ENCODE data around the gene ZXDC.

Gene ZXDC, protein sequence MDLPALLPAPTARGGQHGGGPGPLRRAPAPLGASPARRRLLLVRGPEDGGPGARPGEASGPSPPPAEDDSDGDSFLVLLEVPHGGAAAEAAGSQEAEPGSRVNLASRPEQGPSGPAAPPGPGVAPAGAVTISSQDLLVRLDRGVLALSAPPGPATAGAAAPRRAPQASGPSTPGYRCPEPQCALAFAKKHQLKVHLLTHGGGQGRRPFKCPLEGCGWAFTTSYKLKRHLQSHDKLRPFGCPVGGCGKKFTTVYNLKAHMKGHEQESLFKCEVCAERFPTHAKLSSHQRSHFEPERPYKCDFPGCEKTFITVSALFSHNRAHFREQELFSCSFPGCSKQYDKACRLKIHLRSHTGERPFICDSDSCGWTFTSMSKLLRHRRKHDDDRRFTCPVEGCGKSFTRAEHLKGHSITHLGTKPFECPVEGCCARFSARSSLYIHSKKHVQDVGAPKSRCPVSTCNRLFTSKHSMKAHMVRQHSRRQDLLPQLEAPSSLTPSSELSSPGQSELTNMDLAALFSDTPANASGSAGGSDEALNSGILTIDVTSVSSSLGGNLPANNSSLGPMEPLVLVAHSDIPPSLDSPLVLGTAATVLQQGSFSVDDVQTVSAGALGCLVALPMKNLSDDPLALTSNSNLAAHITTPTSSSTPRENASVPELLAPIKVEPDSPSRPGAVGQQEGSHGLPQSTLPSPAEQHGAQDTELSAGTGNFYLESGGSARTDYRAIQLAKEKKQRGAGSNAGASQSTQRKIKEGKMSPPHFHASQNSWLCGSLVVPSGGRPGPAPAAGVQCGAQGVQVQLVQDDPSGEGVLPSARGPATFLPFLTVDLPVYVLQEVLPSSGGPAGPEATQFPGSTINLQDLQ

DNA sequence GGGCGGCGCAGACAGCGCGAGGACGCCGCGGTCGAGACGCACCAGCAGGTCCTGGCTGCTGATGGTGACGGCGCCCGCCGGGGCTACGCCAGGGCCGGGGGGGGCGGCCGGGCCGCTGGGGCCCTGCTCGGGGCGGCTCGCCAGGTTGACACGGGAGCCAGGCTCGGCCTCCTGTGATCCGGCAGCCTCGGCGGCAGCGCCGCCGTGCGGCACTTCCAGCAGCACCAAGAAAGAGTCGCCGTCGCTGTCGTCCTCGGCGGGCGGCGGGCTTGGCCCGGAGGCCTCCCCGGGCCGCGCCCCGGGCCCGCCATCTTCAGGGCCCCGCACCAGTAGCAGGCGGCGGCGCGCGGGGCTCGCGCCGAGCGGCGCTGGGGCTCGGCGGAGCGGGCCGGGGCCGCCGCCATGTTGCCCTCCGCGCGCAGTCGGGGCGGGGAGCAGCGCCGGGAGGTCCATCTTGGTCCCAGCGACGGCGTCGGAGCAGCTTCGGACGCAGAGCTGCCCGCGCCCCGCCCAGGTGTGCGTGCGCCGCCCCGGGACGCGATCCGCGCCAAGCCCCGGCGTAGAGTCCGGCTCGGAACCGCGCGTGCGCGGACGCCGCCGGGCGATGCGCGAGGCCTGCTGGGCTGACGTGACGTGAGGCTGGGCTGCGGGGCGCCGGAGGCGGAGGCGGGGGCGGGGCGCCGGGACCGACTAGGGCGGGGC lies at the start of gene ZXDC:
TSS of gene ZXDC (minus strand) at position 479 of the 702 bp plus-strand sequence. CDS start at position 453, 26 bp downstream.
- DNase-seq = peak; percentile 88

DNA sequence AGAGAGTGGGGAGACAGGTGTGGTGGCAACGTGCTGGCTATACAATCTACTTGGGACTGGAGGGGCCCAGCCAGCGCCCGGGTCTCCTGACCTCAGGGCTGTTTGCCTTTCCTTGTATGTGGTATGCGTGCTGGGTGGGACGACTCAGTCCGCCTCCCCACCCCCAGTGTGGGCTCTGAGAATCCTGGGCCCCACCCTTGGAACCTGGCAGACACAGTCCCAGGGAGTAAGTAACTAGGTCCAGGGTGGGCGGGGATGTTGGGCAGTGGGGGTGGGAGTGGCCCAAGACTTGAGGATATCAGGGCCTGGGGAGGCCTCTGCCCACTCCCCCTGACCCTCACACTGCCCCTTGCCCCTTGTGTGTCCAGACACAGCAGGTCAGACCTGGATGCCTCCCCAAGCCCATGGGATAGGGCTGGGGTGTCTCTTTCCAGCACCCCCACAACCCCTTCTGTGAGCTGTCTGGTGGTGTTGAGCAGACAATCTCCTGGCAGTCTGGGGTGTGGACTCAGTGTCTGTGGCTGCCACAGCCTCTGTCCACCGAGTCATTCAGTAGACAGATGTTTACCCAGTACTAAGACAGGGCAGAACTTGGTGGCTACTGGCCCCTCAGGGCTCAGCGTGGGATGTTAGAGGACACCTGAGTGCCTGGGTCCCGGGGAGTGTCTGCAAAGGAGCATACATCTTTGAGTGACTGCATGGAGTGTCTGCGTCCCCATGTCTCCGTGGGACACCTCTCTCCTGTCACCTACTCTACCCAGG lies 49.6 kb upstream of the ZXDC start:
- DNase-seq = no peak

DNA sequence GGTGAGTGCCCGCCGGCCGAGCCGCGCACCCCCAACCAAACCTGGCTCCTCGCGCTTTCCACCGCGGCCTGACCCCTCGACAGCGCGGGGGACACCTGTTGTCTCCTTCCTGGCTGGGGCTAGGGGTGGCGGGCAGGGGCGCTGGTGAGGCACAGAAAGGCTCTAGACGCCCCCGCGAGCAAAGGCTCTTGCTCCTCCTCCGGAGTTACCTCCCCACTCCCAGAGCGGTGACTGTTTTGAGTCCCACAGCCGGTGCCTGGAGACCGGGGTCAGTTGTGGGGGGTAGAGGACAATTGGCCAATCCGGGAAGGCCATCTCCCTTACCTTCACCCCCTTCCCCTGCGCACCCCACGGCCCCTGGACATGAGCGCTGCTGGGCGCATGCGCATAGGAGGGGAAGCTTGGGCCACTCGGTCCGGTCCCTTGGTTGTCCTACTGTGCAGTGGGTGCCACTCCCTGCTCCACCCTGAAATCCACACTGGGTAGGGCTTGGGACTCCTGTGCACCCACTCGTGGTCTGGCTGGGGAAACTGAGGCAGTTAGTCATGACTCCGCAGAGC lies 48.8 kb upstream of the ZXDC start:
- no peak for DNase-seq

DNA sequence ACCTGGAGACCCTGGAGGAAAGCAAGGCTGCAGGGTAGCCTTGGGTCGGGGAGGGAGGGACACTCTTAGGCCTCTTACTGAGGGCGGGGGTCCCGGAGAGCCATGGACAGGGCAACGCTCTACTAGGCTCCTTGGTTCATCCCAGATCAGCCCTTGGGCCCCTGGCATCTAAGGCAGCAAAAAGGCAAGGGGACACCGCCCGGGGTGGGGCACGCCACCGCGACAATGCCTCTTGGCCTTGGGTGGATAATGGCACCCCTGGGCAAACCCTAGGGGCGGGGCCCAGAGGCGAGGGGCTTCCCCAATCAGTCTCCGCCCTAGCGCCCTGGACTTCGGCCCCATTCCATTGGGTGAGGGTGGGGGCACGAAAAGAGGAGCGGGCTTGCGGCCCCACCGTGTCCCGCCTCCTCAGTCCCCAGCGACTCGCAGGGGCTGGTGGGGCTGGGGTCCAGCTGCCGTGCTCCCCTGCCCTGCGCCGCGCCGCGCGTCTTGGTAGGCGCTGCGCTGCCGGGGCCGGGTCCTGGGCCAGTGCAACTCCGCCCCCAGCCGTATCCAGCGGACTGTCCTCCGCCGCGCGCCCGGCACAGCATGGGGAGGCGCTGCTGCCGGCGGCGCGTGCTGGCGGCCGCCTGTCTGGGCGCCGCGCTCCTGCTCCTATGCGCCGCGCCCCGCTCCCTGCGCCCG lies 48.2 kb upstream of the ZXDC start, which contains the start of gene CHST13:
TSS of gene CHST13 (plus strand) at position 411 of the 684 bp plus-strand sequence. CDS start at position 589, 178 bp downstream.
- no peak for DNase-seq

DNA sequence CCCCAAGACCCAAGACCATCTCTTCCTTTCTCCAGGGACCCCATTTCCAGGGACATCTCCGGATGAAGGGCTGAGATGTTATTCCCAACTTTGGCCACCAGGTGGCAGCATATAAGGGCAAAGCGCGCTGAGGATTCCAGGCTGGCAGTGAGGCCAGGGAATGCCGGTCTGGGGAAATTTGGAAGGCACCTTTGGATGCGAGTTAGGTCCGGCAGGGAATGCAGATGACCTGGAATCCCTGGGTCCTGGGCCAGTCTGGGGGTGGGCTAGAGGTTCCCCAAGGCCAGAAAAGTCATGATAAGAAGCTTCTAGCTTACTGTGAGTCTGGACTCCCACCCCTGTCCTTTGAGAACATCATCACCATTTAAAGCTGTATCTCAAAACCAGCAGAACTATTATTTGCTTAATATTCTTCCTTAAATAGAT lies 46.7 kb upstream of the ZXDC start:
- DNase-seq = peak; percentile 18

DNA sequence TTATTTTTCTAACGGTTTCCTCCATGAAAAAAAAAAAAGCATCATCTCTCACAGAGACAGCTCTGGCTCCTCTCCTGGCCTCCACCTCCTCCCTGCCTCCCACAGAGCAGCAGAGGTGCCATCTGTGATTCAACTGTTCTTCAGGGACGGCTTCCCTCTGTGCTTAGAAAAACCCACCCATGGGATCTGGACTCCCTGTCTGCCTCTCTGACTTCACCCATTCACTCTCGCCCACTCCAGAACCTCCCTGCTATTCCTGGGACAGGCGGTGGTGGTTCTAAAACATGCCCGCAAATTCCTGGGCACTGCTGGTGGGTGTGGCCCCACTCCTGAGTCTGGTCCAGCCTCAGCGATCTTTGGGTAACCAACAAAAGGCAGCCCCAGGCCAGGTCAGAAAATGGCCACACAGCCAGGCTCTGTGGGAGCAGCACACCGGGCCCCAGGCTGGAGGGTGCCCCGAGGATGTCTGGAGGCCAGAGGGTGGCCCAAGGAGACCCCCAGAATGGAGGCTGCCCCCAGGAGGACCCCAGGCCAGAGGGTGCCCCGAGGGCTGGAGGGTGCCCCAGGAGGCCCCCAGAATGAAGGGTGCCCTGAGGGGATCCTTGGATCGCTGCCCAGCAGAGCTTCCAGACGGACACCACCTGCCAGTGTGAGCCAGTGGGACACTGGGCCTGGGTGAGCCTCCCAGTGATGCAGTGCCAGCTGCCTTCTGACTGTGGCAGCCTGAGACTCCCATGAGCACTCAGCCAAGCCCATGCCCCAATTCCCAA lies 45.6 kb upstream of the ZXDC start:
- no peak for DNase-seq

DNA sequence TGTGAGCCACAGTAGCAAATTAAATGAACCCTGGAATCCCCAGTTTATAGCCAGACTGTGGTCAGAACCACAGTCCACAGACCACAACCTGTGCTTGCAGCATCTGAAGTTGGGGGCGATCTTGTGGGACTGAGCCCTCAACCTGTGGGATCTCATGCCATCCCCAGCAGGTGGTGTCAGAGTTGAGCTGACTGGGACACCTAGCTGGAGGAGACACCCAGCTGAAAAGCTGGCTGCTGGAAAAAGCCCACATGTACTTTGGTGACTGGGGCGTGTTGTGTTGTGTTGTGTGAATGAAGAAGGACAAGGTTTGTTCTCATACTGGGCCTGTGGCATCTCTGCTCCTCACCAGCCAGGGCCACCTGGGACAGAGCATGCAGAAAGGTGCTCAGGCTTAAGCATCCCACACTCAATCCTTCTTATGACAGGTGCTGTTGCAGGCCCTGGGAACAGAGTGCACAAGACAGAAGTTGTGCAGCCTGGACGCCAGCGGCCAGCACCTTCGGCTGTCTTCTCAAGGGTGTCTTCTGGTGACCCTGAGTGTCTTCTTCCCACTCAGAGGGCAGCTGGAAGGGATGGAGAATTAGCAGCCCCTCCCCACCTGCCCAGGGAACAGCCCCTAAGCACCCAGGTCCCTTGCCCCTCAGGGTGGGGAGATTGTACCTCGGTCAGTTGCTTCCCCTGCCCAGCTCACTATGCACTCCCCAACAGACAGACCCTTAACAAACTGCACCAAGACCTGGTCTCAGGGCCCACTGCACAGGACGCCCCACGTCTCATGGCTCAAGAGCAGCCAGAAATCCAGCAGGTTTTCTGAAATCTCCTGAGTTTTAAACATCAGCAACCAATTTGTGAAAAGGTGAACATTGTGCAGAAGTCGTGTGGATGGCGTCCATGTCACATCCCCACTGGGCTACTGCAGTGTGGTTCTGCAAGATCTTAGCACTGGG lies 44.1 kb upstream of the ZXDC start:
- no peak for DNase-seq

DNA sequence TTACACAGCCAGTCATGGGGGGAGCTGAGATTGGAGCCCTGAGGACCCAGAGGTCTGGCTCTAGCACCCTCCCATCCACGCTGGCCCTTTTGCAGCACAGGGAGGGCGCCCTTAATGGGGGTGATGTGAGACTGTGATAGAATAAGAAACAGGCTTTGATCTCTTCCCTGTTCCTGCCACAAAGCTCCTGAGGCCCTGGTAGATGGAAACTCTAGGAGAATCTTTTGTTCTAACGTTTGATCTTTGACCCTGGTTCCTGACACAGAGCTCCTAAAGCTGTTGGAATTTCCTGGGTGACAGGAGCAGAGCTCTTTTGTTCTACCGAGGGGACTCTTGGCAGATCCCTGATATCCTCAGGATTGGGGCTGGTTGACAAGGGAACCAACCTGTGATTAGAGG lies 43.1 kb upstream of the ZXDC start:
- no peak for DNase-seq

DNA sequence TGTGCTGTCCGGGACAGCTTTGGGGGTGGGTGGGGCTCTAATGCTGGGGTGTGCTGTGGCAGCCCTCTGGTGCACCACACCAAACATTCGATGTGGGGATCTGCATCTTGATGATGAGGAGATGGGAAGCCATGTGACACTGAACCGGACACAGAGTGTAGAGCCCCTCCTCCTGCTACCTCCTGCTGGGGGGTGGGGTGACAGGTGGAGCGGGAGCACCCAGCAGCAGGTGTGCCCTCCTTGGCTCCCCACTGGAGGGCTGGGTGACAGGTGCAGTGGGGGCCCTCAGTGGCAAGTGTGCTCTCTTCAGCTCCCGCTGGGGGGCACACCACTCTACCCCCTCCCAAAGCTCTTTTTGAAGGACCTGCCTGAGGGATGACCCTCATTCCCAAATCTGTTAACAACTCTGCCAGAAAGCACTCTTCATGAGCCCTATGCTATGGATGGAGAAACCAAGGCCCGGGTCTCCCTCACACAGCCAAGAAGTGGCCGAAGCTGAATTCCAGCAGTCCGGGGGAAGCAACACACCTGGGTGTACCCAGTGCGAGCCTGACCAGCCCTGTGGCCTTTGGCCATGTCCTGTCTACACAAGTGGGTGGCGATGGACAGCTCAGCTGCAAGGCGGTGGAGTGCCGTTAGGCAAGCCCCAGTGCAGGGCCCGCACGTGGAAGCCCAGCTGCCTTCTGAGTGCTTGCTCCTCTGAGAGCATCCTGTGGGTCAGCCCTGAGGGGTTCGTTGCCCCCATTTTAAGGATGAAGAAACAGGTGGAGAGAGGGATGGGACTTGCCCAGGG lies 42.5 kb upstream of the ZXDC start:
- DNase-seq = no peak

DNA sequence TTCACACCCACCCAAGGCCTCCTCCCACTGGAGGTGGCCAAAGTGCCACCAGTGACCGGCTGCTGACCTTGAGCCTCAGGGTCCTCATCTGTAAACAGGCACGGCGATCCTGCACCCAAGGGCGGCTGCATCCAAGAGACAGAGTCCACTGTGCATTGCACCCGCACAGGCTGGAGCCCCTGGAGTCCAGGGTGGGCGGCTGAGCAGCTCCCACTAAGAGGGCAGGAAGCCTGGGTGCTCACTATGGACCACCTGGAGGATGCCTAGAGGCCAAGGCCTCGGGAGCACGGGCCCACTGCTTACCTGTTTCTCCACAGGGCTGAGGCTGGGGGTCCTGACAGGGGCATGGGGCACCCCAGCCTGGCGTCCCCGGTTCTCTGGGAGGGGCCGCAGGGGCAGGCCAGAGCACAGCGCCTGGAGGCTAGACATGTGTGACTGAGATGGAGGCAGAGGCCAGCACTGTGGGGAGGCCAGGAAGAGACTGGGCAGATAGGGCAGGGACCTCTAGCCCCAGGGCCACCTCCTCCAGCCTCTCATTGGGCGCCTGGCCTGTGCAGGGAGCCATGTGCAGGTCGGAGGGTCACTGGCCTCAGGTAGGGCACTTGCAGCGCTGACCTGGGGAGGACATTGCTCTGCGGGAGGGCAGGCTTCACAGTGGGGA lies 41.7 kb upstream of the ZXDC start, which contains the start of gene UROC1:
TSS of gene UROC1 (minus strand) at position 483 of the 661 bp plus-strand sequence. CDS start at position 429, 54 bp downstream.
- DNase-seq = no peak

DNA sequence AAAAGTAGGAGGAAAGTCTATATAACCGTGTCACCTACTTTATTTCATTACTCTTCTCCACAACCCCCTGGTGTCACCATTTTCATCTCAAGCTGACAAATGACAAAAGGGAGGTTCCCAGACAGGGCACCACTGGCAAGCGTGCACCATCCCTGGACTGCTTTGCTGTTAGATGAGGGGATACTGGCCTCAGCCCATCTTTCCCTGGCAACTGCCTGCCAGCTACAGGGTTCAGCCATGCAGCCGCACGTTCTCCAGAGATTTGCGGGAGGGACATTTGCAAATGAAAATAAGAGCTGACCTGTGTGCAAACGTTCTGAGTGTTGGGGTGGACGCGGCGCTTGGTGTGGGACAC lies 41.2 kb upstream of the ZXDC start:
- no peak for DNase-seq

DNA sequence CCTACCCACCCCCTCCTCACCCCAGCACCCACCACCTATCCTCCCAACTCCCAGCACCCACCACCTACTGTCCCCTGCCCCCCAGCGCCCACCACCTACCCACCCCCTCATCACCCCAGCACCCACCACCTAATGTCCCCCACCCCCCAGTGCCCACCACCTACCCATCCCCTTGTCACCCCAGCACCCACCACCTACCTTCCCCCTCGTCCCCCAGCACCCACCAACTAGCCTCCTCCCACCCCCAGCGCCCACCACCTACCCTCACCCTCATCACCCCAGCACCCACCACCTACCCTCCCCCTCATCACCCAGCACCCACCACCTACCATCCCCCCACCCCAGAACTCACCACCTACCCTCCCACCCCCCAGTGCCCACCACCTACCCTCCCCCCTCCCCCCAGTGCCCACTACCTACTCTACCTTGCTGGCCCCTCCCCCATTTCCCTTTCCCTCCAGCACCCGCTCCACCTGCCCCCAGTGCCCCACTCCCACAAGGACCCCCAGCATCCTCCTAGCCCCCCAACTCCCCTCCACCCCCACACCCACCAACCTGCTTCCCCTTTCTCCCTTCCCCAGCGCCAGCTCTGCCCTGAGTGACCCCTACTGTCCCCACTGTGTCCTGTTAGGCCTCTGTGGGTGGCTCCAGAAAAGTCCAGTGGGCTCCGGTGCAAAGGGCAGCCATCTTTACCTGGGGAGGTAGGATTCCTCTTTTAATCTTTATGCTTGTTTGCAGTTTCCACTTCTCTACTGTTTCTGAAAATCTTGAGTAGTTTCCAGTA lies 40.7 kb upstream of the ZXDC start:
- no peak for DNase-seq

DNA sequence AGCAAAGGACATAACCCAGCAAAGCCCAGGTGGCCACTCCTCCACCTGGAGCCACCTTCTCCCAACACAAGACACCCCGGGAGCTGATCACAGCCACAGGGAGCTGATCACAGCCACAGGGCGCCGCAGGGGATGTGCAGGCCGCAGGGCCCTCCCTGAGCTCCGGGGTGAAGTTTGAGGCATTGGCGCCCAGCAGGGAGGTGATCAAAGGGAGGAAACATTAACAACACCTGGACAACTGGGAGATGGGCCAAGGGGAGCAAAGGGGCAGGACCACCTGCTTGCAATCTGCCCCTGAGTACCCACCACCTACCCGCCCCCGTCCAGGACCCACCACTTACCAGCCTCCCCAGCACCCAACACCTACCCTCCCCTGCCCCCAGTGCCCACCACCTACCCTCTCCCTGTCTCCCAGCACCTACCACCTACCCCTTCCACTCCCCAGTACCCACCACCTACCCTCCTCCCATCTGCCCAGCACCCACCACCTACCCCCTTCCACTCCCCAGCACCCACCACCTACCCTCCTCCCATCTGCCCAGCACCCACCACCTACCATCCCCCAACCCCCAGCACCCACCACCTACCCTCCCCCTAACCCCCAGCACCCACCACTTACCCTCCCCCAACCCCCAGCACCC lies 39.5 kb upstream of the ZXDC start:
- DNase-seq = no peak

DNA sequence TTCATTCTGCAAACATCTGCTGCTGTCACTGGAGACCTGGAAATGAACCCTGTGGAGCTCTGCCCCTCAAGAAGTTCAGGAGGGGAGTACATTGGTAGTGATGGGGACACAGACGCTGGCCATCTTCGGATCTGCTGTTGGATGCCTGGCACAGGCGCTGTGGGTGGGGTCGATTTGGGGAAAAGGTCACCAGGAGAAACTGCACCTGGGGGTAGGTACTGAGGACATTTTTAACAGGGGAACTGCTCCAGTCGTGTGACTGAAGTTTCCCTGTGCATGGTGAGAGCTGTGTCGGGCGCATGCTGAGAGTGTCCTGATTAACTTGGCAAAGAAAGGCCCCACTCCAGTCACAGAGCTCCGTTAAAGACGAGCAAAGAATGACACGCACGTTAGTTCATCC lies 38.5 kb upstream of the ZXDC start:
- DNase-seq = no peak

DNA sequence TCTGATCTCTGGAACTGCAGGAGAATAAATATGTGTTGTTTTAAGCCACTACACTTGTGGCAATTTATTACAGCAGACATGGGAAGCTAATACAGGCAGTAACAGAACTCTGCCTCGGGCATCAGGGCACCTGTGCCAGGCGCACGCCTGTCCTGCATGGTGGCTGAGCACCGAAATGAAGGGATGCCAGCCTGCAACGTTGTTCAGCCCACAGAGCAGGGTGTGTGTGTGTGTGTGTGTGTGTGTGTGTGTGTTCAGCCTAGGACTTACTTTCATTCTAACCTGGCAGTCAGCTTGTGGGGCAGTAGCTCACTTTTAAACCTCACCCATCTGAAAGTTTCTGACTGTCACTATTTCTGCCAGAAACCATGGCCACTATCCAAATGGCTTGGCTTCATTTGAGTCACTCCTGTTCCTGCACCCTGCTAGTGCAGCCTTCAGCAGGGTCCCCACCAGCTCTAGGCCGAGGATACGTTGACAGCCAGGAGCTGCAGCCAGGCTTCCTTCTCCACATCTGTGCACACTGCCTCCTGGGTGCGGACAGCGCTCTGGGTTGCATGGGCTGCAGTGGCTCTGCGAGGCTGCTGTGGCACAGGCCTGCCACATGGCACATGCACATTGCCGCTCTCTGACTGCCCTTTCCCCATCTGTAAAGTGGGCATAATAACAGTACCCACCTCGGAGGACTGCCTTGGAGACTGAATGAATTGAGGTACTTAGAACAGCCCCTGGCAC lies 37.4 kb upstream of the ZXDC start:
- no peak for DNase-seq

DNA sequence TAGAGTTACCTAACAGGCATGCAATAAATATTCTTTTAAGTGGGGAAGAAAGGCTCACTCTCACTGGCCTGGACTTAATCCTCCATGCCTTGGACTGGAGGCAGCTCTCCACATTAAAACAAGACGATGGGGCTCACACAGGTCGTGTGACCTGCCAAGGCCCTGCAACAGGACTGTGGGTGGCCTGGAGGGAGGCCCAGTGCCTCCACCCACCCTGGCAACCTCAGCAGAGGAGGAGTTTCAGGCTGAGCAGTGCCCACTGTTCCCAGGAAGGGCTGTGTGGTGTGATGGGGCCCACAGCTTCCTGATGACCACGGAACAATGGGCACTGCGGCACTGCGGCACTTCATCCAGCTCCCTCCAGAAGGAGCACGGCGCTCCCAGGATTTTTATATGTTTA lies 36.3 kb upstream of the ZXDC start:
- DNase-seq = no peak
